Measurements from ENCODE around the gene MRS2. TPM values are rescaled to one million over a fixed set of nuclear protein-coding genes. Genes with fewer than 3 reads are reported as not detected.

MRS2 gene
- total RNA-seq, 1 experiment from 2014 or later: 85.8 TPM

- Histone ChIP-seq H2BK20ac (ENCODE audit: low read depth, low read length, poor library complexity, severe bottlenecking) (no peak overlapping the region), H3K9ac (ENCODE audit: extremely low read depth, insufficient read length, low read length) (no peak overlapping the region), H3K27ac (ENCODE audit: insufficient read length, low read depth, low read length) (no peak overlapping the region), H4K5ac (ENCODE audit: insufficient read length, low read depth, low read length) (no peak overlapping the region), H3K18ac (ENCODE audit: insufficient read length, low read depth, low read length) (no peak overlapping the region), H2AK5ac (ENCODE audit: insufficient read length, low read length) (no peak overlapping the region), H3K27me3 (ENCODE audit: insufficient read depth, low read length) (no peaks in the 10 kb centered on the region), H2BK15ac (ENCODE audit: low read depth, low read length) (no peak overlapping the region), H3K9me3 (ENCODE audit: control insufficient read depth, low read depth, low read length) (no peaks in the 10 kb centered on the region), H3K23me2 (ENCODE audit: insufficient read length, low read depth, low read length, poor library complexity, severe bottlenecking) (no peaks in the 10 kb centered on the region), H3T11ph (ENCODE audit: low read length) (no peak overlapping the region), H2AFZ (ENCODE audit: low read length) (no peak overlapping the region), H2BK120ac (ENCODE audit: low read depth, low read length, poor library complexity, severe bottlenecking) (no peak overlapping the region), H3K79me1 (ENCODE audit: insufficient read depth, low read depth, low read length, poor library complexity, severe bottlenecking) (no peaks in the 10 kb centered on the region), H4K20me1 (ENCODE audit: control insufficient read depth, insufficient read depth, insufficient read length) (no peaks in the 10 kb centered on the region), H3K4me2 (ENCODE audit: insufficient read depth, insufficient read length, low read length) (no peak overlapping the region), H2BK12ac (ENCODE audit: insufficient read length, low read depth, low read length) (no peak overlapping the region), H3K79me2 (ENCODE audit: insufficient read depth, low read length) (no peaks in the 10 kb centered on the region), H3K14ac (ENCODE audit: insufficient read depth, low read length) (no peak overlapping the region), H2BK5ac (ENCODE audit: insufficient read length, low read length) (no peak overlapping the region), H3K56ac (ENCODE audit: insufficient read length, low read depth, low read length) (no peak overlapping the region), H3K4ac (ENCODE audit: low read depth, low read length) (no peak overlapping the region), H4K91ac (ENCODE audit: insufficient read length, low read depth, low read length) (no peak overlapping the region), H4K8ac (replicated peaks; ENCODE audit: insufficient read length, low read depth, low read length) (no peak overlapping the region), H3K23ac (ENCODE audit: insufficient read length, low read depth, low read length) (no peak overlapping the region), H3K4me1 (ENCODE audit: insufficient read depth, low read length) (0 out of 2 replicates have a peak, but pooled peaks cover 7% of the 10 kb centered on the region)
- TF ChIP-seq, protein P1, sequence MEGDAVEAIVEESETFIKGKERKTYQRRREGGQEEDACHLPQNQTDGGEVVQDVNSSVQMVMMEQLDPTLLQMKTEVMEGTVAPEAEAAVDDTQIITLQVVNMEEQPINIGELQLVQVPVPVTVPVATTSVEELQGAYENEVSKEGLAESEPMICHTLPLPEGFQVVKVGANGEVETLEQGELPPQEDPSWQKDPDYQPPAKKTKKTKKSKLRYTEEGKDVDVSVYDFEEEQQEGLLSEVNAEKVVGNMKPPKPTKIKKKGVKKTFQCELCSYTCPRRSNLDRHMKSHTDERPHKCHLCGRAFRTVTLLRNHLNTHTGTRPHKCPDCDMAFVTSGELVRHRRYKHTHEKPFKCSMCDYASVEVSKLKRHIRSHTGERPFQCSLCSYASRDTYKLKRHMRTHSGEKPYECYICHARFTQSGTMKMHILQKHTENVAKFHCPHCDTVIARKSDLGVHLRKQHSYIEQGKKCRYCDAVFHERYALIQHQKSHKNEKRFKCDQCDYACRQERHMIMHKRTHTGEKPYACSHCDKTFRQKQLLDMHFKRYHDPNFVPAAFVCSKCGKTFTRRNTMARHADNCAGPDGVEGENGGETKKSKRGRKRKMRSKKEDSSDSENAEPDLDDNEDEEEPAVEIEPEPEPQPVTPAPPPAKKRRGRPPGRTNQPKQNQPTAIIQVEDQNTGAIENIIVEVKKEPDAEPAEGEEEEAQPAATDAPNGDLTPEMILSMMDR (conservative IDR thresholded peaks at IDR 0.05): no peak
- H3K27me3 Mint-ChIP-seq (ENCODE audit: low read depth): no peaks in the 10 kb centered on the region
- WGBS (ENCODE audit: extremely low coverage, insufficient read length, low lambda C conversion rate): no CpG with 5 or more reads among the region's 4 CpGs
- no peaks in the 10 kb centered on the region for H3K9me3 Mint-ChIP-seq
- H3K27ac Mint-ChIP-seq: no peak overlapping the region; a peak in 1 of 7 replicates
- peaks cover 5 to 6% of the 10 kb centered on the region in 2 experiments for H3K4me1 Mint-ChIP-seq
- H3K4me3 Mint-ChIP-seq: no peak overlapping the region
- H3K36me3 Mint-ChIP-seq (ENCODE audit: insufficient read depth in 1 of 3, low read depth in 3 of 3): no peaks in the 10 kb centered on the region
- no peak for DNase-seq
Measured at GRCh38 chr6:24448396-24448795, 45.7 kb downstream of the MRS2 start.

Data from H9 (cell line).